ENCODE results near the gene SLC7A9.
"Not testable (repeated sequence)": the region's sequence is repeated elsewhere in the genome, so short reads cannot be mapped to it uniquely, and the experiment has no call there.

Gene SLC7A9

DNA sequence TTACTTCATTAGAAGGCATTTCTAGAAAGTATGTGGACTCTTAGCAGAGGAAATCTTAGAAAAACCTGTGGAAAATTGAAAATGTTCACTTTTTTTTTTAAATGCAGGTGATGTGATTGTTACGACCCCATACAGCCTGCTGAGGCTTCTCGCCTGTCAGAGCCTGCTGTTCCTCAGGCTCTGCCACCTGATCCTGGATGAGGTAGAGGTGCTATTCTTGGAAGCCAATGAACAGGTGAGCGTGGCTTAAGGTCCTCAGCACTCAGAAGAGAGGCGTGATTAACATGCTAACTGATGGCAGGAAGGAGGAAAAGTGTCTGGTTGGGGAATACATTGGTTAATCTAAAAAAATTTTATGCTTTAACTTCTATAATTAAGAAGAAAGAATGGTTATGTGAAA lies 71.4 kb downstream of the SLC7A9 start:
- no peak for DNase-seq (ENCODE audit: low spot score)
- TF ChIP-seq, protein P1, sequence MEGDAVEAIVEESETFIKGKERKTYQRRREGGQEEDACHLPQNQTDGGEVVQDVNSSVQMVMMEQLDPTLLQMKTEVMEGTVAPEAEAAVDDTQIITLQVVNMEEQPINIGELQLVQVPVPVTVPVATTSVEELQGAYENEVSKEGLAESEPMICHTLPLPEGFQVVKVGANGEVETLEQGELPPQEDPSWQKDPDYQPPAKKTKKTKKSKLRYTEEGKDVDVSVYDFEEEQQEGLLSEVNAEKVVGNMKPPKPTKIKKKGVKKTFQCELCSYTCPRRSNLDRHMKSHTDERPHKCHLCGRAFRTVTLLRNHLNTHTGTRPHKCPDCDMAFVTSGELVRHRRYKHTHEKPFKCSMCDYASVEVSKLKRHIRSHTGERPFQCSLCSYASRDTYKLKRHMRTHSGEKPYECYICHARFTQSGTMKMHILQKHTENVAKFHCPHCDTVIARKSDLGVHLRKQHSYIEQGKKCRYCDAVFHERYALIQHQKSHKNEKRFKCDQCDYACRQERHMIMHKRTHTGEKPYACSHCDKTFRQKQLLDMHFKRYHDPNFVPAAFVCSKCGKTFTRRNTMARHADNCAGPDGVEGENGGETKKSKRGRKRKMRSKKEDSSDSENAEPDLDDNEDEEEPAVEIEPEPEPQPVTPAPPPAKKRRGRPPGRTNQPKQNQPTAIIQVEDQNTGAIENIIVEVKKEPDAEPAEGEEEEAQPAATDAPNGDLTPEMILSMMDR (IDR thresholded peaks at IDR 0.05; ENCODE audit: extremely low read depth, insufficient read depth, missing control alignments) = no peak
- in situ Hi-C loops (cut with MboI; ENCODE audit: low pct_unique_long_range_greater_than_20kb, low sequenced_read_pairs, unreplicated experiment) = no loop called here

DNA sequence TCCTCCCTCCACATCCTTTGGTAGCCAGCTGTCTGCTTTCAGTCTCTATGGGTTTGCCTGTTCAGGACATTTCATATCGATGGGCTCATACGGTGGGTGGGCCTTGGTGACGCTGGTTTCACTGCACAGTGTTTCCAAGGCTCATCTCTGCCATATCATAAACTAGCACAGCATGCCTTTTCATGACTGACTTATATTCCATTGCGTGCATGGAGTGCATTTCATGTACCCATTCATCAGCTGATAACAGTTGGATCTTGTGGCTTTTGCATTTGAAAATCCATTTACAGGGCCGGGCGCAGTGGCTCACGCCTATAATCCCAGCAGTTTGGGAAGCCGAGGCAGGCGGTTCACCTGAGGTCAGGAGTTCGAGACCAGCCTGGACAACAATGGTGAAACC lies 80.1 kb downstream of the SLC7A9 start:
- in situ Hi-C loops (cut with MboI; ENCODE audit: low pct_unique_long_range_greater_than_20kb, low sequenced_read_pairs, unreplicated experiment) = no loop called here
- TF ChIP-seq, protein P1 (IDR thresholded peaks at IDR 0.05; ENCODE audit: extremely low read depth, insufficient read depth, missing control alignments) = no peak

DNA sequence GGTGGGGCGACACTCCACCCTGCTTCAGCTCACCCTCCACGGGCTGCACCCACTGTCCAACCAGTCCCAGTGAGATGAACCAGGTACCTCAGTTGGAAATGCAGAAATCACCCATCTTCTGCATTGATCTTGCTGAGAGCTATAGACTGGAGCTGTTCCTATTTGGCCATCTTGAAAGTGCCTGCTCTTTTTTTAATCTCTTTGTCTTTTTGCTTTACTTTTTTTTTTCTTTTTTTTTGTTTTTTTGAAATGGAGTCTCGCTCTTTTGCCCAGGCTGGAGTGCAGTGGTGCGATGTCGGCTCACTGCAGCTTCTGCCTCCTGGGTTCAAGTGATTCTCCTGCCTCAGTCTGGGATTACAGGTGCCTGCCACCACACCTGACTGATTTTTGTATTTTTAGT lies 81.7 kb downstream of the SLC7A9 start:
- DNase-seq (ENCODE audit: low spot score); in situ Hi-C loops (cut with MboI; ENCODE audit: low pct_unique_long_range_greater_than_20kb, low sequenced_read_pairs, unreplicated experiment): not testable (repeated sequence)

More for the DNA sequence above, 80.1 kb downstream of the SLC7A9 start:
- DNase-seq (ENCODE audit: low spot score) = no peak

DNA sequence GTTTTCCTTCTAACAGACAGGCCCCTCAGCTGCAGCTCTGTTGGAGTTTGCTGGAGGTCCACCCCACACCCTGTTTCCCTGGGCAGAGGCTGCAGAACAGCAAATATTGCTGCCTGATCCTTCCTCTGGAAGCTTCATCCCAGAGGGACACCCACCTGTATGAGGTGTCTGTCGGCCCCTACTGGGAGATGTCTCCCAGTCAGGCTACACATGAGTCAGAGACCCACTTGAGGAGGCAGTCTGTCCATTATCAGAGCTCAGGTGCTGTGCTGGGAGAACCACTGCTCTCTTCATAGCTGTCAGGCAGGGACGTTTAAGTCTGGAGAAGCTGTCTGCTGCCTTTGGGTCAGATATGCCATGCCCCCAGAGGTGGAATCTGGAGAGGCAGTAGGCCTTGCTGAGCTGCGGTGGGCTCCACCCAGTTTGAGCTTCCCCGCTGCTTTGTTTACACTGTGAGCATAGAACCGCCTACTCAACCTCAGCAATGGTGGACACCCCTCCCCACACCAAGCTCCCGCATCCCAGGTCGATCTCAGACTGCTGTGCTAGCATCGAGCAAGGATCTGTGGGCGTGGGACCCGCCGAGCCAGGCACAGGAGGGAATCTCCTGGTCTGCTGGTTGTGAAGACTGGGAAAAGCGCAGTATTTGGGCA lies 82.3 kb downstream of the SLC7A9 start:
- DNase-seq (ENCODE audit: low spot score) = not testable (repeated sequence)

DNA sequence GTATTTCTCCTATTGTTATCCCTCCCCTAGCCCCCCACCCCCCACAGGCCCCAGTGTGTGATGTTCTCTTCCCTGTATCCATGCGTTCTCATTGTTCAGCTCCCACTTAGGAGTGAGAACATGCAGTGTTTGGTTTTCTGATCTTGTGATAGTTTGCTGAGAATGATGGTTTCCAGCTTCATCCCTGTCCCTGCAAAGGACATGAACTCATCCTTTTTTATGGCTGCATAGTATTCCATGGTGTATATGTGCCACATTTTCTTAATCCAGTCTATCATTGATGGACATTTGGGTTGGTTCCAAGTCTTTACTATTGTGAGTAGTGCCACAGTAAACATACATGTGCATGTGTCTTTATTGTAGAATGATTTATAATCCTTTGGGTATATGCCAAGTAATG lies 87.5 kb downstream of the SLC7A9 start:
- DNase-seq (ENCODE audit: low spot score); in situ Hi-C loops (cut with MboI; ENCODE audit: low pct_unique_long_range_greater_than_20kb, low sequenced_read_pairs, unreplicated experiment): not testable (repeated sequence)

More for the DNA sequence above, 82.3 kb downstream of the SLC7A9 start:
- in situ Hi-C loops (cut with MboI; ENCODE audit: low pct_unique_long_range_greater_than_20kb, low sequenced_read_pairs, unreplicated experiment) = not testable (repeated sequence)

DNA sequence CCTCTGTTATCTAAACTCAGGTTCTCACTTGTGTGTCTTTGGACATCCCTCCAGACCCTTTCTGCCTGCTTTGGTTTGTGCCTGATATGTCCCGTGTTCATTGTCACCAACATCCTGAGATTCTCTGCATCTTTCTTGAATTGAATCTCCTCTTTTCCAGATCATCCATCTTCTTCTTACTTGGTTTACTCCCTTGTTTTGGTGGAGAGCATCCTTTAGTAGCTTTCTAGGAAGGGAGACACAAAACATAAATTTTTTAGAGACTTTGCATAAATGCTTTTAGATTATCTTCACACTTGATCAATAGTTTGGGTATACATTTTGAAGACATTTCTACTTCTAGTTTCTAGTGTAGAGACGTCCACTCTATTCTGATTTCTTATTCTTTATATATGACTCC lies 88.3 kb downstream of the SLC7A9 start:
- TF ChIP-seq, protein P1 (IDR thresholded peaks at IDR 0.05; ENCODE audit: extremely low read depth, insufficient read depth, missing control alignments) = no peak
- in situ Hi-C loops (cut with MboI; ENCODE audit: low pct_unique_long_range_greater_than_20kb, low sequenced_read_pairs, unreplicated experiment) = no loop called here
- no peak for DNase-seq (ENCODE audit: low spot score)
